Medulla oblongata (tissue), 1 donor: Measurements from ENCODE around the gene MADD.

Source experiments
- DNase-seq: peaks from one replicate; pipeline ENCODE4 v3.0.0-alpha.2; 2015; ENCODE audit errors: extremely low spot score

Gene MADD

DNA sequence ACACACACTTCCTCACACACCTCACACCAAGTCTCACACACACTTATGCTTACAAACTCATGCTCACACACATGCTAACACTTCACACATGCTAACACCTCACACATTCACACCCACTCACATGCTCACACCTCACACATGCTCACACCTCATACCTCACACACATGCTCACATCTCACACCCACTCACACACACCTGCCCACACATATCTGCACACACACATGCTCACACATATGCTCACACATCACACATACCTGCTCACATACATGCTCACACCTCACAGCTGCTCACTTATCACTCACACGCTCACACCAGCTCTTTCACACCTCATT, 87.0 kb downstream of the MADD start:
- no peak for DNase-seq

DNA sequence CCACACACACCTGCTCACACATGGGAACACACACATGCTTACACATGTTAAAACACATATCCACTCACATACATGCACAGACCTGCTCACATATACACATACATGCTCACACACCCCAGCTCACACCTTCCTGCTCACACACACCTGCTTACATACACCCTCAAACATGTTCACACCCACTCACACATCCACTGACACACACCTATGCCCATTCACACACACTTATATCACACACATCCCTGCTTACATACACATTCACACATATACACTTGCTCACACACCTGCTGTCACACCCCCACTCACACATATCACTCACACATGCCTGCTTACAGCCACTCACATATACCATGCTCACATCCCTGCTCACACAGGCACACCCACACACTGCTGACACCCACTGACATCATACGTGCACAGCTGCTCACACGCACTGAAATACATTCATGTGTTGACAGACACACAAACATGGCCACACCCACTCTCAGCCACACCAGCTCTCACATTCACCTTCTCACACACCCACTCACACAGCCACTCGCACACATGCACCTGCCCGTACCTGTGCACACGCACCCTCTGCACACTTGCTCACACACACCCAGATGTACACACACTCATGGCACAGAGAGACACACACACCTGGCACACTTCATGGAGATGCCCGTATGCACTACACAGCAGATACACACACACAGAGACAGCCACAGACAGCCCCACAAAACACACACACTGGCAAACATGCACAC, 88.2 kb downstream of the MADD start:
- DNase-seq = no peak

DNA sequence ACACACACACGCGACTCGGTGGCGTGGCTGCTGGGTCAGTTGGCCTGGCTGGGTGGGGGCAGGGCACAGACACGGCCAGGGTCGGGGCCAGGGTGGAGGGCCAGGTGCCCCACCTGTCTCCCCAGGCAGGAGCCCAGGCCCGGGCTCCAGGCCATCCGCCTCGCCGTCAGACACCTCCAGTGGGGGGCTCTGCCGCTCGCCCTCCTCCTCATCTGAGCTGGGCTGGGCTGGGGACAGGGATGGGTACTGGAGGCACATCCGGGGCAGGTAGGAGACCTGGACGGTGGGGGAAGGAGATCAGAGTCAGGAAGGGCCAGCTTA, 88.8 kb downstream of the MADD start:
- DNase-seq = no peak

DNA sequence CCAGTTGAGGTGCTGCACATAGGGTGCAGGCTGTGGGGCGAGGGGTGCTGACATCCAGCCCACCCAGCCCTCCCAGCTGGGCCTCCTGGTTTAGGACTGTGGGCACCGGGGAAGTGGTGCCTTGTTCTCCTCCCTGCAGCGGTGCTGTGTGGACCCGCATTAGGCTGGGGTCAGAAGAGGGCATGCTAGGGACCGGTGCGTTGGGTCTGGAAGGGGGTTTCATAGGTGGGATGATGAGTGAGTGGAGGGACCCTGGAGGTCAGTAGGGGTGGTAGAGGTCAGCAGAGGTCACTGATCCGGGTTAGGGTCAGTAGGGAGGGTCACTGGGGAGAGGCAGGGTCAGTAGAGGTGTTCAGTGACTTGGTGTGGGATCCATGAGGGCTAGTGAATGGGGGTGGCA, 89.2 kb downstream of the MADD start:
- DNase-seq = no peak

DNA sequence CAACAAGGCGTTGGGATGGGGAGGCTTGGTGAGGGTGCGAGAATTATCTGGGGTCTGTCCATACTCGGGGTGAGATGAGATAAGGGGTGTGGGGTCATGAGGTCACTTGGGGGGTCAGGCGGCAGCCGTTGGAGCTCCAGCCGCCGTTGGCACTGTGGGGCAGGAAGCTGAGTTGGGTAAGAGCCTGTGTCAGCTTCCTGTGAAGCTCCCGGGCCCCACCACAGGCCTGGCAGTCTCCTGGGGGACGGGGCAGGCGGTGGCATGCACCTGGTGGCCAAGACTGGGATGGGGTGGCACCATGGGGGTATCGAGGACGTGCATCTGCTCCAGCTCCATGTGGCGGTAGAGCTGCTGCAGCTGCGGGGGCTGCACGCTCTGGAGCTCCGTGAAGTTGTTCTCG, 89.7 kb downstream of the MADD start:
- DNase-seq = no peak

DNA sequence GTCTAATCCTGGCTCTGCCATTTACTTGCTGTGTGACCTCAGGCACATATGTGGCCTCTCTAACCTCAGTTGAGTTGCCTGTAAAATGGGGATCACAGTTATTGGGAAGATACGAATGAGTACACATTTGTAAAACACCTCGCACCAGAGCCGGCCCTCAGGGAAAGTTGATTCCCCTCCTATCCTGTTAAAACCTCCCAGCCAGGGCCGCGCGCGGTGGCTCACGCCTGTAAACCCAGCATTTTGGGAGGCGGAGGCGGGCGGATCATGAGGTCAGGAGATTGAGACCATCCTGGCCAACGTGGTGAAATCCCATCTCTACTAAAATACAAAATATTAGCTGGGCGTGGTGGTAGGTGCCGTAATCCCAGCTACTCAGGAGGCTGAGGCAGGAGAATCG, 90.4 kb downstream of the MADD start:
- DNase-seq = no peak

DNA sequence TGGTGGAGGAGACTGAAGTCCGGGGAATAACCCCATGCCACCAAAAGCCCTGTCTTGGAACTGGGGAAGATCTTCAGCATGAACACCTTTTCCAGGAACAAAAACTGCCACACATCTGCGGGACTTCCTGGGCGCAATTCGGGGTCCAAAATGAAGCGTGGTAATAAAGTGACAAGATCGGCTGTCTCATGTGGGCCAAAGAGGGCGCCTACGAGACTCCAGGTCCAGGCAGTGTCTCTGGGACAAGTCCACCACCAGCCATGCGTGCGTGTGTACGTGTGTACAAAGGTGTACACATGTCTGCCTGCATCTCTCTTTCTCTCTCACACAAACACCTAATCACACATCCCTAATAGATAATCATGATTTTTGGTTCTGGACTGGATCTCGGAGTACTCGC, 91.5 kb downstream of the MADD start:
- DNase-seq = no peak

DNA sequence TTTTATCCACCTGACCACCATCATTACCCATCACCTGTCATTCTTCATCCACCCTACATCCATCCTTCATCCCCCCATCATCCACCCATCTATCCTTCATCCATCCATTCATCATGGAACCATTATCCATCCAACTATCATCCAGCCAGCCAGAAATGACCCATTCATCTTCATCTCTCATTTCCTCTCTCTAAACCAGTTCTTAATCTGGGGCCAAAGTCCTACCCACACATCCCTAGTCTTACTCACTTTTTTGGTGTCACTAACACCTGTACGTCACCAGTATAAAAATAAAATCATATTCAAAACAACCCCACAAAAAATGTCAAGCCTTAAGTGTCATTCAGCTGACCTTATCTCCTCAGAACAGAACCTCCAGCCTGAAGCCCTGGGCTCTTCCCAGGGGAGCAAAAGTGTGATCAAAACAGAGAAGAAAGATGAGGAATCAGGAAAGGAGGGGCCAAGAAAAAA, 96.1 kb downstream of the MADD start:
- no peak for DNase-seq

DNA sequence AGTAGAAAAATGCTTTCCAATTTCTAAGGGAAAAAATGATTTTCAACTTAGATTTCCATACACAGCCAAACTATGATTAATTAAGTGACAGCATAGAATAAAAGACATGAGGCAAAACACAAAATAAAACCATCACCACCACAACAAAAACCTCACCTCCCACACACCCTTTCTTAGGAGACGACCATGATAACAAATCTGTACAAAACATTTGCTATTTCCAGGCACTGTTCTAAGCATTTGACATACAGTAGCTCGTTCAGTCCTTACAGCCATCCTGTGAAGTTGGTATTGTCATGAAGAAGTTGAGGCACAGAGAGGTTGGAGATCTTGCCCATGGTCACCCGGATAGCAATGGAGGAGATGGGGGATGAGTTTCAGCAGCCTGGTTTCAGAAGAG, 99.7 kb downstream of the MADD start:
- no peak for DNase-seq

DNA sequence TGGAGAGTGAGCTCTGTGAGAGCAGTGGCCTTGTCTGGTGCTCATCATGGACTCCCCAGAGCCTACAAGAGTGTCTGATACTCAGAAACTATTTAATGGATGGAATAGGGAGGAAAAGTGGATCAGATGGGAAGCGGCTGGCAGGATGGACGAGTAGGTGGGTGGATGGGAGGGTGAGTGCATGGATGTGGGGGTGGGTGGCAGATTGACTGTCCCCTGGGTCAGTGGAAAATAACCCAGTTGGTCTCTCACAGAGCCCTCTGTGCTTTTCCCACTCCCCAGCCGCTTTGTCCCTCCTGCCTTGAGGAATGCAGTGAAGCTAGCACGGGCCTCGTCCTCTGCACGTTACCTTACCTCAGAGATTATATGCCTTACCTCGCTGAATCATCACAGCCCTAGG, 102.5 kb downstream of the MADD start:
- DNase-seq = no peak

DNA sequence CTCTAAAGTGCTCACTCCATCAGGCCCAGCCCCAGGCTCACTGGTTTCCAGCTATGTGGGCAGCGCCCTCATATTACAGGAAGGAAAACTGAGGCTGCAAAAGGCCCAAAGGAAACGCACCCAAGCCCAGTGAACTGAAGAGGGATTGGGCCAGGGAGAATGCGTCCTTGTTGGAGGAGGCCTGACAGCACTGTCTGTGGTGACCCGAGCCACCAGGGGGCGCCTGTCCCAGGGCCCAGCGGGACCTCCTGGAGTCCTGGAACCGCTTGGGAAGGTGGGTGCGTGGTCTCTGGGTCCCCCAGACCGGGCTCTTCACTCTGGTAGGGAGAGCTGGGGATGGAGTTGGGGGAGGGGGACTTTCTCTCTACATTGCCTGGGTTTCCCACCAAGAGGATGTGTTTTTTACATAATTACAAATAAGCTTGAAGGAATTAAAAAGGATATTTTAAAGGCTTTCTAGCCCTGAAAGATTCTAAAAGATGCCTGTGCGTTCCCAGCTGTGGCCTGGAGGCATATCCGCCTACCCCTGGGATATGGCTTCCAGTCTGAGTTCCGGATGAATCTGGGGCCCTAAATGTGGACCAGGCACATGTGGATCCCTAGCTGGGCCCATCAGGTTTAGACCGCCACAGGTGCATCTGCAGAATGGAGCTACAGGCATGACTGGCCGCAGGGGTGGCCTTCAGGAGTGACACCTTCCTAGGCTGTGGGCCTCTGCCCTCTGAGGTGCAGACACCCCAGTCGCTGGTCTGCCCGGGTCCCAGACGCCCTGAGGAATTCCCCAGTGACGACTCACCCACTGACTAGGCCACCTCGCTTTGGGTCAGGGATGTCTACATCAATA, 104.2 kb downstream of the MADD start:
- peak; percentile 77 for DNase-seq

DNA sequence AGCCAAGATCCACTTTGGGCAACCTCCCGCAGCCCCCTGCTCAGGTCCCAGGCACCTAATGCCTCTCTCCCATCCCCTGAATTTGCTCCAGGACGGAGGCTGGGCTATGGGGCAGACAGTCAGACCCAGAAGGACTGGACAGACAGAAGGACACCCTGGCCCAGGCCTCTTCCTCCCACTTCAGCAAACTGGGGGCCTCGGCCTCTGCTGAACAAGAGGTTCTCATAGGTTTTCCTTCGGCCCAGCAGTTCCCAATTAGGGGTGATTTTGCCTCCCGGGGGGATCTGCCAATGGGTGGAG, 104.7 kb downstream of the MADD start:
- DNase-seq = no peak

DNA sequence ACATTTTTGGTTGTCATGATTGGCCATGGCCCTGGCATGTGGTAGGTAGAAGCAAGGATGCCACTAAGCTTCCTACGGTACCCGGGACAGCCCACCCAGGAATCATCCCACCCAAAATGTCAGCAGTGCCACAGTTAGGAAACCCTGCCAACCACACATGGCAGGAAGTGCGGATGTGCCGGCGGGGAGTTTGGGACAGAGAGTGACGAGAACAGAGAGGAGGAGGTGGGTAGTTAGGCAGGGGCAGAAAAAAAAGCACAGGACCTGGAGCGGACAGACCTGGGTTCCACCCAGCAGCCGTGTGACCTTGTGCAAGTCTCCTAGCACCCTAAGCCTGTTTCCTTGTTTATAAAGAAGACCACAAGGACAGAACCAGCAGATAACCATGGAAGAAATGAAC, 105.1 kb downstream of the MADD start:
- no peak for DNase-seq

DNA sequence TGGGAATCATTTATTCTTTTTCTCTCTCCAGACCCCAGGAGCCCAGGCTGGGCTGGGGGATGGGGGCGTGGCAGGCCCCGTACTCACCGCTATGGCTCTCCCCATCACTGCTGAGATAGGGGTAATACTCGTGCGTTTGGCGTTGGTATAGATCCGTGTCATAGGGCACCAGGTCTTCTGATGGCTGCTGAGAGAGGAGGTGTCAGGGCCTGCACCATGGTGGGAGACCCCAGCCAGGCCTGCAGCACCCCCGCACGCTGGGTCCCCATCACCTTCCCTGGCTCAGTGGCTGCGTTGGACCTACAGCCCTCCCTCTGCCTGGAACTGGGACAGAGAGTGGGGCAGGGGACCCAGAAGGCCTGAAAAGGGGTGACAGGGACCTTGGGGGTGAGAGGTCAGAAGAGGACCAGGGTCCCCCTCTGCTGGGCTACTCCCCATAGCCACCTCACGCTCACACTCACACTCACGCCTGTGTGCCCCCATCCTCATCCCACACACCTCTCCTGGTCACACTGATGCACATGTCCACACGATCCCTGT, 105.7 kb downstream of the MADD start:
- no peak for DNase-seq

DNA sequence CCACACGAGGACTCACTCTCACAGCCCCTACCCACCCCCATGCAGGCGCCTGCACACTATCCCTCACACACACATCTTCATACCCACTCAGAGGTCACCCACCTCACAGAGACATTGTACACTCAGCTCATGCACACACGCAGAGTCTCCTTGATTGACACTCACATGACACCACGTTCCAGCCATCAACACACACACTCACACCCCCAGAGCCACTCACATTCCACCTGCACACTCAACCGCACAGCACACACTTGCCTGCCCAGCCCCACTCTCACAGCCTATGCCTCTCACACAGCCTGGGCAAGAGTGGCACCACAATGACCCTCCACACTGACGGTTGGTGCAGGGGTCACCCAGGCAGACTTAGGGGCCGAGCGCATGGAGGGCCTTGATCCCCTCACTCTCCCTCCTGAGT, 106.2 kb downstream of the MADD start:
- no peak for DNase-seq

DNA sequence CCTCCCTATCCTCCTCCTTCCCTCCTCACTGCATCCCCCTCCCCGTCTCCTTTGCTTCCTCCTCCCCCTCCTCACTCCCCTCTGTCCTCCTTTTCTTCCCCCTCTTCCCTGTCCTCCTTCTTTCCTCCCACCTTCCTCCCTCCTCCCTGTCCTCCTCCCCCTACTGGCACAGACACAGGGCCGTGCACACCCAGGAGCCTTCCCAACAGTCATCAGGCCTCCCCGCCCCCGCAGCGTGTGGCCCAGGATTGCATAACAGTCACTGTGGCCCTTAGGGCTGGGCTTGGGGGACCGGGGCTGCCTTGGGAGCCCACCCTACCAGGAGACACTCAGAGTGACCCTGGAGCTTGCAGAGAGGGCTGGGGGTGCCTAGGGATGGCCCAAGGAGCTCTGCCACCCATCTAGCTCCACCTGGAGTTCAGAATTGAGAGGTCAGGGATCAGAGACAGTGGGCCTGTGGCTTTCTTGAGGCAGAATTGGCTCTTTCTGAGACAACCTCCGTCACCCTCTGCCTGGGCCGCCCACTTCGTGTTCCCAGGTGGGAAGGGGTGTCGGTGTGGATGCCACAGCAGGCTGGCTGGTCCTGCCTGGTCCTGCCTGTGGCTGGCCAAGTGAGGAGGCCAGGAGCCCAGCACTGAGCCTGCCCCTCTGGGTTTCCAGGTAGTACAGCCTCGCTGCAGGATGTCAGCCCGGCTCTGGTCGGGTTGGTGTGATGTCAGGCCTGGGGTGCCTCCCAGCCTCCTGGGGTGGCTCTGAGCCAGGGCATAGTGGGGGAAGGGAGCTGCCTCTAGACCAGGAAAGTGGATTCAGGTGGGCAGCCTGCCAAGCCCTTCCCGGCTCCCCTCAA, 106.8 kb downstream of the MADD start:
- no peak for DNase-seq

DNA sequence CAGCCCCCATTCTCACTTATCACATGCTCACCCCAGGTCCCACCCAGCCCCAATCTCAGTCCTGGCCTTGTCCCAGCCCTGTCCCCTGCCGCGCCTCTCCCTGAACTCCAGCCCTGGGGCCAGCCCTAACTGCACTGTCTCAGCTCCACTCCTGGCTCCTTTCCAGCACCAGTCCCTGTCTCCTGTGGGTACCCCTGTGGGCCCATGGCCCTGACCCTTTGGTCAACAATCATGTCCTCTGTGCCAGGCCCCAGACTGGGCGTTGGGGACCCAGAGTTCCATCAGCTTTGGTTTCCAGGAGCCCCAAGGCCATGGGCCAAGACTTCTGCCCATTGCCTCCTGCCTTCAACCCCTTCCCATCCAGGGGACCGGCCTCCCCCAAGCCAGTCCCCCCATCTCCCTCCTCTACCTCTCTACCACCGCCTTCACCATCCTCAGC, 107.7 kb downstream of the MADD start:
- DNase-seq = no peak

DNA sequence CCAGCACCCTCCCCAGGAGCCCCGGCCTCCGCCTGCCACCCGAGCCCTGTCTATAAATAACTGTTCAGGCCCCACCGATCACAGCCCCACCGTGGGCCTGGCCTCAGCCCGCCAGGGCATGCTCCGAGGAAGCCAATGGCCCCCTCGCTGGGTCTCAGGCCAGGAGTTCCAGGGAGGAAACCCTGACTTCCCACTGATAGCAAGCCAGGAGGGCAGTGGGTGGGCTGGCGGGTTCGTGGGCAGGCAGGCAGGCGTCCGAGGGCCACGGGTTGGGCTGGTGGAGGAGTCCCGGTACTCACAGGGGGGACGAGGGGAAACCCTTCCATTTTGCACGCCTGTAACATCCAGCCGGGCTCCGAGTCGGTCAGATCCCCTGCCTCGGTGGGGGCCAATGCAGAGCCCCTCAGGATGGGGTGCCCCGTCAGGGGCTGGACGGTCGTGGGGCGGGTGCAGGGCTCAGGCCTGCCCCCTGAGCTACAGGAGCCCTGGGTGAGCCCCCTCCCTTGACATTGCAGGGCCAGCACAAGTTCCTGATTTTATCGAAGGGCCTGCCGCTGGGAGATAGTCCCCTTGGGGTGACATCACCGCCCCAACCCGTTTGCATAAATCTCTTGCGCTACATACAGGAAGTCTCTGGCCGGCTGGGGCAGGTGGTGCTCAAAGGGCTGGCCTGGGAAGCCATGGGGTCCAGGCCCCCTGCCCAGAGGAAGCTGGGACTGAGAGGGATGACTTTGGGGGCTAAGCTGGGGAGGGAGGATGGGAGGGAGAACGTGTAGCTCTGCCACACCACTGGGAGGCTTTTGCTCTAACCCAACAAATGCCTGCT, 108.3 kb downstream of the MADD start, which contains the start of gene SPI1:
Gene SPI1, minus strand, starts transcription at position 538 of the 826 bp plus-strand sequence. Its CDS starts 194 bp downstream, at position 344.
- peak; percentile 70 for DNase-seq

DNA sequence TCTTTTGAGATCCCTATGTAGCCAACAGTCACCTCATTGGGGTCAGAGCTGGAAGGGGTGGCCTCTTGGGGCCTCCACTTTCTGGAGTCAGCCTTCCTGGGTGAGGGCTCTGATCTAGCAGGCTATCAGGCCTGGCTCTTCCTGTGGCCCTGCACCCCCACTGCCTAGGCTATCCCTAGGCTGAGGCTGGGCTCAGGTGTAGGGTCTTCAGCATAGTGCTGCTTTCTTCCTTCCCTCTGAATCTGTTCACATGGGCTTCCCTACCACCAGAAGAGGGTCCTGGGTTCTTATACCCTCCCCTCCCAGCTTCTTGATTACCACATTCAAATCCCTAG, 108.9 kb downstream of the MADD start:
- DNase-seq = no peak

DNA sequence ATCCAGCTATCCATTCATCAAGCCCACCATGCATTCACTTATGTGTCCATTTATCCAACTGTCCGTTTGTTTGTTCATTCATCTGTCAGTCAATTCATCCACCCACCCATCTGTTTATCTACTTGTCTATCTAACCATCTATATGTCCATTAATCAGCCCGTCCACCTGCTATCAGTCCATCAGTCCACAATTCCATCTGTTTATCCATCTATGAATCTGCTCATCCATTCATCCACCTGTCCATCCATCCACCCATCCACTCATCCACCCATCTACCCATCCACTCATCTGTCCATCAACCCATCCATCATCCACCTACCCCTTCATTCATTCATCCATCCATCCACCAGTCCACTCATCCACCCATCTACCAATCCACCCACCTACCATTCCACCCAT, 109.4 kb downstream of the MADD start:
- no peak for DNase-seq
